Measurements from ENCODE around the gene ZNF276. TPM values are rescaled to one million over a fixed set of nuclear protein-coding genes. Genes with fewer than 3 reads are reported as not detected.
"Not testable (repeated sequence)": the region's sequence is repeated elsewhere in the genome, so short reads cannot be mapped to it uniquely, and the experiment has no call there.

The ZNF276 gene
- total RNA-seq, 1 donor from 2014 or later = 9.0 TPM

DNA sequence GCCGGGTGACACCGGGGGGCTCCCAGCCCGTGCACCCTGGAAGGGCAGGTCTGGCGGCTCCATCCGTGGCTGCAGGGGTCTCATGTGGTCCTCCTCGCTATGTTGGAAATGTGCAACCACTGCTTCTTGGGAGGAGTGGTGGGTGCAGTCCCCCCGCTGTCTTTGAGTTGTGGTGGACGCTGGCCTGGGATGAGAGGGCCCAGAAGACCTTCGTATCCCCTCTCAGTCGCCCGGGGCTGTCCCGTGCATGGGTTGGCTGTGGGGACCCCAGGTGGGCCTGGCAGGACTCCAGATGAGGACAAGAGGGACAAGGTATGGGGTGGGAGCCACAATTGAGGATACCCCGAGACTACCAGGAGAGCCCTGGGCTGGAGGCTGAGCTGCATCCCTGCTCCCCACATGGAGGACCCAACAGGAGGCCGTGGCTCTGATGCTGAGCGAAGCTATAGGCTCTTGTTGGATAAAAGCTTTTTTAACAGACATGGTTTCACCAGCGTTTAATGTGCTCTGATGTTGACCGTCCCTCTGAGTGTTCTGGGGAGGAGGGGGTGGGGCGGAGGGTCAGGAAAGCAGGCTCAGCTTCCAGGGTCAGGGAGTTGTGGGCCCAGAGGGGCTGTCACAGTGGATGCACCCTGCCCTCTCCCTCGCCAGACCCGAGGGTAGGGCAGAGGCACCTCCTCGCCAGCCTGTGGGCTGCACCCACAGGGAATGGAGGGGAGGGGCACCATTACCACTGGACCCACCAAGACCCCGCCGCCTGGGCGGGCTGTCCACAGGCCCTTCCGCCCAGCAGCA lies 25.3 kb upstream of the ZNF276 start:
- no peak for DNase-seq (ENCODE audit: low read depth in 2 of 2)

- DNase-seq (ENCODE audit: low read depth in 2 of 2) = no peak
Measured at GRCh38 chr16:89696670-89697128, 24.6 kb upstream of the ZNF276 start.

GRCh38 chr16:89697161-89697615 lies 24.1 kb upstream of the ZNF276 start:
- no peak for DNase-seq (ENCODE audit: low read depth in 2 of 2)

DNA sequence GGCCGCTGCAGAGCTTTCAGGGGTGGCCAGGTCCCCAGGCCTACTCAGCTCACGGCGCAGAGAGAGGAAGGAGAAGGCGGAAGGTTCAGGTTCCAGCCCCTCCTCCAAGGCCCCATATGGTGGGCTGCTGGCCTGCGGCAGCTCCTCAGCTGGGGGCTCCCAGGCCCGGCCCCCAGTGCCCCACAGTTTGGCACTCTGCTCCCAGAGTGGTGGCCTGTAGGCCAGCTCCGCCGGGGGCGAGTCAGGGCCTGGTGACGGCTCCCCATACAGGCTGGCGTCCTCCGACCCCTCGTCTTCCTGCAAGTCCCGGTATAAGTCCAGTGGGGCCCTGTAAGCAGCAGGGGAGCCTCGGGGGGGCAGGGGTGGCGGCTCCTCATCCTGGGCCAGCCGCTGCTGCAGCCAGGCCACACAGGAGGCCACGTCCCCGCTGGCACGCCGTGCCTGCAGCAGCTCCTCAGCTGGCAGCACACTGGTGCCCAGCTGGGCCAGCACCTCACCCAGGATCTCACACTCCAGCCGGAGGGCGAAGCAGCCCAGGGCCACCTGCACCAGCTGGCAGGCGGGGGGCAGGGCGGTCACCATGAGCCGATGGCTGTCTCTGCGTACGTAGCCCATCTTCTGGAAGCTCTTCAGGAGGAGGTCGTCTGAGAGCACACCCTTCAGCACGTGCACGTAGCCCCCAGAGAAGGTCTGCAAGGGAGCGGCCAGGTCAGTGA lies 23.6 kb upstream of the ZNF276 start:
- DNase-seq (ENCODE audit: low read depth in 2 of 2) = no peak

DNA sequence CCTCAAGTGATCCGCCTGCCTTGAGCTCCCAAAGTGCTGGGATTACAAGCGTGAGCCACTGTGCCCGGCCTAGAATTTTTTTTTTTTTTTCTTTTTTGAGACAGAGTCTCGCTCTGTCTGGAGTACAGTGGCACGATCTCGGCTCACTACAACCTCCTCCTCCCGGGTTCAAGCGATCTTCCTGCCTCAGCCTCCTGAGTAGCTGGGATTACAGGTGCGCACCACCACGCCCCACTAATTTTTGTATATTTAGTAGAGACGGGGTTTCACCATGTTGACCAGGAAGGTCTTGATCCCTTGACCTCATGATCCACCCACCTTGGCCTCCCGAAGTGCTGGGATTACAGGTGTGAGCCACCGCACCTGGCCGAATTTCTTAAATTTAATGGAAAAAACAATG lies 22.6 kb upstream of the ZNF276 start:
- DNase-seq (ENCODE audit: low read depth in 2 of 2) = not testable (repeated sequence)

DNA sequence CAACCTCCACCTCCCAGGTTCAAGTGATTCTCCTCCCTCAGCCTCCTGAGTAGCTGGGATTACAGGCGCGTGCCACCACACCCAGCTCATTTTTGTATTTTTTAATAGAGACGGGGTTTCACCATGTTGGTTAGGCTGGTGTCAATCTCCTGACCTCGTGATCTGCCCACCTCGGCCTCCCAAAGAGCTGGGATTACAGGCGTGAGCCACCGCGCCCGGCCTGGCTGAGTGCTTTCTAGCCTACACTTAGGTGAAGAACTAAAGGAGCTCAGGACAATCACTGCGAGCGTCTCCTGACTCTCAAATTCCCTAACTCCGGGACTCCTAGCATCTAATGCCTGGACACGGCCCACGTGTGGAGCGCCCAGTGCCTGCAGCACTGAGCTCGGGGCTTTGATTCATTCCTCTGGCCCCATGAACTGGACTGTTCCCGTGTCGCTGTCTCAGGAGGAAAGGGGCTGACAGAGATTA lies 21.7 kb upstream of the ZNF276 start:
- DNase-seq (ENCODE audit: low read depth in 2 of 2) = not testable (repeated sequence)

DNA sequence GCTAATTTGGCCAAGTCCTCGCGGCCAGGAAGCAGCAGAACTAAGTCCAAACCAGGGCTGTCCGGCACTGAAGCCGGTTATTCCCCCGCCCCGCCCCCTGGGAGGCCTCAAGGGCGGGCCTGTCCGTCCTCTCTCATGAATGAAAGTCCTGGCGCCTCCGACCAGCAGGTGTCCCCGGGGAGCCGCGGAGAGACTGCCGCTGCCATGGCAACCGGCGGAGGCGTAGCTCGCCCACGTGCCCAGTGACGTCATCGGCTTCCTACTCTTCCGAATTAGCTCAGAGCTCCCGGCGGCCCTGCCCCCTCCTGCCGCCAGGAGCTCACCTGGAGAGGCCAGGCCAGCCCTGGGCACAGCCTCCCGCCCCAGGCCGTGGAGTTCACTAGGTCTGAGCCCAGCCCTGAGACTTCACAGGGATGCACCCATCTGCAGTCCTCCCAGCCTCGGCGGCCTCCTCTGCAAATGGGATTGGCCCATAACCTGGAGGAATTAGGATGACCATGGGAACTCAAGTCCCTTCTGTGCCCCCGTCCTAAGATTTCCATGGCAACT lies 21.2 kb upstream of the ZNF276 start:
- DNase-seq (ENCODE audit: low read depth in 2 of 2) = peak; percentile 95 to 98

GRCh38 chr16:89700649-89701424 lies 20.5 kb upstream of the ZNF276 start:
- DNase-seq (ENCODE audit: low read depth in 2 of 2) = peak in 1 of 2 donors; percentile 66

GRCh38 chr16:89701425-89702406 lies 19.6 kb upstream of the ZNF276 start, which contains the start of gene SPATA2L:
TSS of gene SPATA2L (minus strand) at chr16:89701705. CDS start at chr16:89701232, 473 bp downstream.
- DNase-seq (ENCODE audit: low read depth in 2 of 2) = peak; percentile 72 to 88

DNA sequence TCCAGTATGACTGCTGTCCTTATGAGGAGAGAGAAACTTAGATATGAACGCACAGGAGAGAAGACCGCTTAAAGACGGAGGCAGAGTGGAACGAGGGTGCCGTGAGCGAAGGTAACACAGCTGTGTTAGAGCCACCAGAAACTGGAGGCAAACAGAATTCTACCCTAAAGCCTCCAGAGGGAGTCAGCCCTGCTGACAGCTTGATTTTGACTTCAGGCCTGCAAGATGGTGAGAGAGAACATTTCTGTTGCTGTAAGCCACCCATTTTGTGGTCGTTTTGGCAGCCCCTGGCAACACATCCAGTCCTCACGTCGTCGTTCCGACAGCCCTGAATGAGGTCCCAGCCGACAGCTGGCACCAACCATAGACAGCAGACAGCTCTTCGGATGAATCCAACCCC lies 17.1 kb upstream of the ZNF276 start:
- DNase-seq (ENCODE audit: low read depth in 2 of 2) = no peak

GRCh38 chr16:89705006-89705405 lies 16.3 kb upstream of the ZNF276 start:
- DNase-seq (ENCODE audit: low read depth in 2 of 2) = no peak

DNA sequence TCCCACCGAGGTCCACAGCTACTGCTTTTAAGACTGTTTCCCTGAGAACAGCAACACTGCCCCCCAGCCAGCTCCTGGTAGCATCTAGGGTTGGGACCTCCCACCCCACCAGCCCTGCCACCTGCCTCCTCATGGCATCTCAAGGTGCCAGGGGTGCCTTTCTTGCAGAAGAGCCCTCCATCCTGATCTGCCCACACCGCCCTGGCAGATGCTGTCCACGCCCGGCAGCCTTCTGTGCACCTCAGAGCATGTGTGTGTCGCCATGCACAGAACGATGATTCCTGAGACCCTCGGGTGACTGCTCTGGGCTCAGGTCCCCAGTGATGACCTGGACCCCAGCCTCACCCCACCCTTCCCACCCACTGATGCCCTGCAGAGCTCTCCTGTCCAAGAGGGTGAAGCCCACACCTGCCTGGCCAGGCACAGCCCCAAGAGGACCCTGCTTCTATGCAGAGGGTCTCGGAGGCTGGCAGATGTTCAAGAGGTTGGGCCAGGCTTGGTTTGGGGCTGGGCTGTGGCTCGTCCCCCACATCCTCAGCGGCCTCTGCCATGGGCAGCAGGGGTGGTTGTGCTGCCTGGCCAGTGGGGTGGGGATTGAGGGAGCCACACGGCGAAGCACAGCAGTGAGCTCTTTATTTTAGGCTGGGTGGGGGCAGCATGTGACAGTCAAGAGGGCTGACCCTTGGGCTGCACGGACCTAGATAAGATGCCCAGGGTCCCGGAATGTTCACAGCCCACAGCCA lies 14.6 kb upstream of the ZNF276 start:
- no peak for DNase-seq (ENCODE audit: low read depth in 2 of 2)

DNA sequence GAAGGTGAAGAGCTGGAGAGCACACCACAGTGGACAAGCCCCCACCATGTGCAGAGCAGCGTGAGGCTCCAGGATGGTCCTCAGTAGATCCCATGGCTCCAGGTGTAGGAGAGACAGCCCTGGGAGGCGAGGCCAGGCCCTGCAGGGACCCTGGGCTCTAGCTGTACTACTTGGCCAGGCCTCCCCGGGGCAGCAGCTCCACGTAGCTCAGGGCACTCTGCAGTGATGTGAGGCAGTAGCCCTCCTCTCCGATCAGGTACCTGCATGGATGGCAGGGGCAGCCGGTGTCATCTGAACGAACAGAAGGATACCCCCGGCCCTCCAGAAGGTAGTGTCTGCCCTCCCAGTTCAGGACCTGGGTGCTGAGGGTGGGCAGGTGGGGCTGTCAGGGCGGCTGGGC lies 13.6 kb upstream of the ZNF276 start:
- DNase-seq (ENCODE audit: low read depth in 2 of 2) = no peak

GRCh38 chr16:89708481-89708931 lies 12.8 kb upstream of the ZNF276 start:
- no peak for DNase-seq (ENCODE audit: low read depth in 2 of 2)

- no peak for DNase-seq (ENCODE audit: low read depth in 2 of 2)
Measured at GRCh38 chr16:89709166-89709565, 12.2 kb upstream of the ZNF276 start.

DNA sequence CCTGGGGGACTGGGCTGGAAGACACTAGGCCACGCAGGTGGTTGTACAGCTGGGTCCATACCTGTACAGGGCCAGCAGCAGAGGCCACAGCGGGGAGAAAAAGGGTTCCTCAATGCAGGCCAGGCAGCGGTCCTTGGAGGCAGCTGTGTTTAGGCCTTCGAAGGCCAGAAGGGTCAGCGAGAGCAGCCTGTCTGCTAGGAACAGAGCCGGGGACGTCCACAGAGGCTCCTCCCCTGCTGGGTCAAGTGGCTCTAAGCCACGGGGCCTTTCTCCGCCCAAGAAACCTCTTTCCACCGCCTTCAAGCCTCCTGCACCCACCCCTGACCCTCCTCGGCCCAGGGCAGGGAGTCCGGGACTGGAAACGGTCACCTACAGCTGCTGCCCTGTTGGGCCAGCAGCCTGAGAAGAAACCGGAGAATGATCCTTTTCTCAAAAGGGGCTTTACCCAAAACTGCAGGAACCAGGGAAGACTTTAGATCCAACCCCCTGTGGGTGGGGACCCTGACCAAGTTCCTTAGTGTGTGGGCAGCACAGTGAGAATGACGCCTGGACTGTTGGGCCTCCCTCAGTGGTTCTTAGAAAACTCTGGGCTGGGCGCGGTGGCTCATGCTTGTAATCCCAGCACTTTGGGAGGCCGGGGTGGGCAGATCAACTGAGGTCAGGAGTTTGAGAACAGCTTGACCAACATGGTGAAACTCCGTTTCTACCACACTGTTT lies 11.5 kb upstream of the ZNF276 start:
- DNase-seq (ENCODE audit: low read depth in 2 of 2) = no peak

- DNase-seq (ENCODE audit: low read depth in 2 of 2) = no peak
Measured at GRCh38 chr16:89710709-89711564, 10.4 kb upstream of the ZNF276 start.
